Natural killer cell (primary cell): ENCODE results near the gene UQCC2. TPM values are rescaled to one million over a fixed set of nuclear protein-coding genes. Genes with fewer than 3 reads are reported as not detected.

Experiments used
- ATAC-seq, 3 donors: fragments of 150-1000 bp in 2 of 3; fragments of 200-7000 bp in 1 of 3; cut with Tn5 transposase; 1 replicate in 1 of 3; 2 replicates in 2 of 3; pipeline ENCODE4 v1.10.0; 2021; ENCODE audit warnings: mild to moderate bottlenecking in 2 of 3, moderate library complexity in 2 of 3
- DNase-seq, 2 donors: peaks; one replicate each; pipeline versions ENCODE4 v3.0.0 to v3.0.0-alpha.2; 2013 to 2021; ENCODE audit warnings: mixed read lengths in 1 of 2
- H3K27ac ChIP-seq: one replicate; pipeline ENCODE4 v1.5.1; 2013; ENCODE audit warnings: mild to moderate bottlenecking, low read length
- H3K27me3 ChIP-seq: one replicate; pipeline ENCODE4 v1.6.1; 2013; ENCODE audit warnings: low read length; ENCODE audit not compliant: control insufficient read depth, insufficient read depth
- H3K36me3 ChIP-seq: one replicate; pipeline ENCODE4 v1.6.1; 2013; ENCODE audit warnings: low read length; ENCODE audit not compliant: control insufficient read depth, insufficient read depth
- H3K4me1 ChIP-seq: one replicate; pipeline ENCODE4 v1.6.1; 2013; ENCODE audit warnings: low read length; ENCODE audit not compliant: control insufficient read depth, insufficient read depth
- H3K4me3 ChIP-seq: one replicate; pipeline ENCODE4 v1.5.1; 2013; ENCODE audit warnings: low read length
- H3K9me3 ChIP-seq: one replicate; pipeline ENCODE4 v1.6.1; 2013; ENCODE audit warnings: low read length; ENCODE audit not compliant: control insufficient read depth, insufficient read depth
- H3K27ac Mint-ChIP-seq, 2 donors: one replicate each; pipeline ENCODE4 v1.8.0; 2022; ENCODE audit warnings: mild to moderate bottlenecking in 2 of 2, mixed read lengths in 2 of 2, moderate library complexity in 1 of 2
- H3K27me3 Mint-ChIP-seq, 2 donors: one replicate each; pipeline ENCODE4 v1.8.0; 2022; ENCODE audit warnings: low read depth in 2 of 2, mixed read lengths in 2 of 2
- H3K36me3 Mint-ChIP-seq: one replicate; pipeline ENCODE4 v1.8.0; 2022; ENCODE audit warnings: mixed read lengths
- H3K4me1 Mint-ChIP-seq, 2 donors: one replicate each; pipeline ENCODE4 v1.8.0; 2022; ENCODE audit warnings: mixed read lengths in 2 of 2
- H3K4me3 Mint-ChIP-seq: one replicate; pipeline ENCODE4 v1.8.0; 2022; ENCODE audit warnings: mild to moderate bottlenecking, moderate library complexity, mixed read lengths
- H3K9me3 Mint-ChIP-seq, 2 donors: one replicate each; pipeline ENCODE4 v1.8.0; 2022; ENCODE audit warnings: mixed read lengths in 2 of 2
- CTCF ChIP-seq: fragments of 200-600 bp; IDR thresholded peaks from one replicate; pipeline ENCODE4 v1.8.0; 2022; ENCODE audit warnings: antibody characterized with exemption
- WGBS: methylation state at CpG from one replicate; pipeline ENCODE4 v1.1.7; 2013; ENCODE audit warnings: missing lambda C conversion rate; ENCODE audit not compliant: insufficient coverage; 5-methylcytosine and 5-hydroxymethylcytosine counted together
- intact Hi-C: fragments of 100-400 bp; cut with micrococcal nuclease; formaldehyde crosslinking; loops from one replicate; pipeline ENCODE4 v1.14.2; 2022
- total RNA-seq, 4 donors: library from RNA; stranded (reverse); fragments of 120-200 nt in 1 of 4; gene quantifications; one replicate each; pipeline versions ENCODE4 v1.2.3 to v1.2.4, GENCODE V29; 2013 to 2022

Gene UQCC2
- total RNA-seq, 3 donors from 2014 or later (not counting 1 experiment from before 2014, with no cell fraction given): 15.8 to 19.6 (median 16.5) TPM

- H3K27me3 ChIP-seq: no peaks in the 10 kb centered on the region
- H3K4me1 ChIP-seq: no peaks in the 10 kb centered on the region
- intact Hi-C loops: no loop called here
- H3K4me1 Mint-ChIP-seq: no peaks in the 10 kb centered on the region
- H3K36me3 Mint-ChIP-seq: no peaks in the 10 kb centered on the region
- ATAC-seq (no peak), DNase-seq (no peak)
- WGBS: 84% methylated on average over 10 of the region's 10 CpGs
- H3K9me3 ChIP-seq: no peaks in the 10 kb centered on the region
- H3K27ac Mint-ChIP-seq: no peak overlapping the region
- no peak overlapping the region for H3K27ac ChIP-seq
- H3K36me3 ChIP-seq: no peaks in the 10 kb centered on the region
- no peak overlapping the region for H3K4me3 ChIP-seq
- no peak for TF ChIP-seq CTCF
- no peak overlapping the region for H3K4me3 Mint-ChIP-seq
- H3K27me3 Mint-ChIP-seq: peaks cover 0 to 2% of the 10 kb centered on the region in 2 donors
- H3K9me3 Mint-ChIP-seq: no peaks in the 10 kb centered on the region
Measured at GRCh38 chr6:33757906-33758305, 46.4 kb upstream of the UQCC2 start.

GRCh38 chr6:33757113-33757512 is 45.6 kb upstream of the UQCC2 start:
- Histone ChIP-seq H3K27ac (no peak overlapping the region), H3K4me3 (no peak overlapping the region), H3K36me3 (no peaks in the 10 kb centered on the region), H3K27me3 (no peaks in the 10 kb centered on the region), H3K4me1 (no peaks in the 10 kb centered on the region), H3K9me3 (no peaks in the 10 kb centered on the region)
- no peak for TF ChIP-seq CTCF
- intact Hi-C loops: no loop called here
- peaks cover 0 to 2% of the 10 kb centered on the region in 2 donors for H3K27me3 Mint-ChIP-seq
- no peak overlapping the region for H3K4me3 Mint-ChIP-seq
- 87% methylated on average over 3 of the region's 3 CpGs for WGBS
- DNase-seq (no peak), ATAC-seq (no peak)
- no peaks in the 10 kb centered on the region for H3K9me3 Mint-ChIP-seq
- H3K4me1 Mint-ChIP-seq: no peaks in the 10 kb centered on the region
- H3K36me3 Mint-ChIP-seq: no peaks in the 10 kb centered on the region
- H3K27ac Mint-ChIP-seq: no peak overlapping the region

- H3K27ac ChIP-seq: no peak overlapping the region
- H3K4me3 ChIP-seq: no peak overlapping the region
- DNase-seq (no peak), ATAC-seq (no peak)
- no peaks in the 10 kb centered on the region for H3K4me1 ChIP-seq
- 83% methylated on average over 12 of the region's 12 CpGs for WGBS
- no peak for TF ChIP-seq CTCF
- no peaks in the 10 kb centered on the region for H3K9me3 ChIP-seq
- H3K4me3 Mint-ChIP-seq: no peak overlapping the region
- intact Hi-C loops: no loop called here
- no peaks in the 10 kb centered on the region for H3K27me3 ChIP-seq
- no peaks in the 10 kb centered on the region for H3K4me1 Mint-ChIP-seq
- H3K36me3 ChIP-seq: no peaks in the 10 kb centered on the region
- H3K9me3 Mint-ChIP-seq: no peaks in the 10 kb centered on the region
- H3K36me3 Mint-ChIP-seq: no peaks in the 10 kb centered on the region
- H3K27me3 Mint-ChIP-seq: peaks cover 0 to 2% of the 10 kb centered on the region in 2 donors
- H3K27ac Mint-ChIP-seq: no peak overlapping the region
Measured at GRCh38 chr6:33756211-33756954, 44.9 kb upstream of the UQCC2 start.
